ENCODE results near the gene MTHFD2.
"Not testable (repeated sequence)": the region's sequence is repeated elsewhere in the genome, so short reads cannot be mapped to it uniquely, and the experiment has no call there.

MTHFD2 gene

GRCh38 chr2:74198023-74198460 is 373 bp upstream of the MTHFD2 start:
- no peak for DNase-seq (ENCODE audit: low spot score)

GRCh38 chr2:74199275-74199701 is 873 bp downstream of the MTHFD2 start:
- no peak for DNase-seq (ENCODE audit: low spot score)

- DNase-seq (ENCODE audit: low spot score) = no peak
Measured at GRCh38 chr2:74199871-74200305, 1.5 kb downstream of the MTHFD2 start.

DNA sequence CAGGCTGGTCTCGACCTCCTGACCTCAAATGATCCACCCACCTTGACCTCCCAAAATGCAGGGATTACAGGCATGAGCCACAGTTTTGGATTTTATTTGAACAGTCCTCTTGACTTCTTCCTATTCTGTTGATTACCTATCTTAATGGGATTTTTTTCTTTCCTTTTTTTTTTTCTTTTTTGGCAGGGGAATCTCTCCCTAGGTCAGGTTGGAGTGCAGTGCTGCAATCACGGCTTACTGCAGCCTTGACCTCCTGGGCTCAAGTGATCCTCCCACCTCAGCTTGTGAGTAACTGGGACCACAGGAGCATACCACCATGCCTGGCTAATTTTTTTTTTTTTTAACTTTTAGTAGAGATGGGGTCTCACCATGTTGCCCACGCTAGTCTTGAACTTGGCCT is 2.8 kb downstream of the MTHFD2 start:
- DNase-seq (ENCODE audit: low spot score) = no peak

DNA sequence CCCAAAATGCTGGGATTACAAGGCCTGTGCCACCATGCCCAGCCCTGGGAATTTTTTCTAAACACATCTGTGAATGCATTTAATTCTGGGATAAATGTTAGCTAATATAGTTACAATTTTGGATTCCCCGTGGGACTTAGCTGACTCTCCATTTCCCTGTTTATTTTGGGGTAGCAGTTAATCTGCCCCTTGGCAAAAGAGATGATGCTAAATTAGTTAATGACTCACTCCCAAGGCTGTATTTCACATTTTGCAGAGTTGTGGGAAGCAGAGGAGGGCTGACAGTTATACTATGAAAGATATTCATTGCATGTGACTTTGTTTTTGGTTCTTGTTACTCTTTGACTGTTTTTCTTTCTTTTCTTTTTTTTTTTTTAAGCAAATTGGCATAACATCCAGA is 3.2 kb downstream of the MTHFD2 start:
- no peak for DNase-seq (ENCODE audit: low spot score)

DNA sequence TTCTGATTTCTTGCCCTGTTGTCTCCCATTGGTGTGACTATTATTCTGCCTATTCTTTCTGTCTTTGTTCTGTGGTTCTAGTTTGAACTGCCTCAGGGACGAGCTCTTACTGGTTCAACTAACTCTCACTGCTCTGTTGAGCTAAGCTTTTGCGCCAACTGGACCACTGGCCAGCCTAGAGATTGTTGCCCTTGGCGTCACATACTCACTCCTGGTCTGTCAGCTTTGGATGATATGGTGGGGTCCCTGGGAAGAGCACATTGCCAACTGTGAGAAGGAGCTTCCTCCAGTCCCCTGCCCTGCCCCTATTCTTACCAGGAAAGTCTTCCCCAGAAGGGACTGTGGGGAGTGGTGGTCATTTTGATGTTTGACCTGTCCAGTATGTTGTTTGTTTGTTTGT is 6.0 kb downstream of the MTHFD2 start:
- no peak for DNase-seq (ENCODE audit: low spot score)

- no peak for DNase-seq (ENCODE audit: low spot score)
Measured at GRCh38 chr2:74205113-74205512, 6.7 kb downstream of the MTHFD2 start.

- DNase-seq (ENCODE audit: low spot score) = no peak
Measured at GRCh38 chr2:74205596-74205995, 7.2 kb downstream of the MTHFD2 start.

DNA sequence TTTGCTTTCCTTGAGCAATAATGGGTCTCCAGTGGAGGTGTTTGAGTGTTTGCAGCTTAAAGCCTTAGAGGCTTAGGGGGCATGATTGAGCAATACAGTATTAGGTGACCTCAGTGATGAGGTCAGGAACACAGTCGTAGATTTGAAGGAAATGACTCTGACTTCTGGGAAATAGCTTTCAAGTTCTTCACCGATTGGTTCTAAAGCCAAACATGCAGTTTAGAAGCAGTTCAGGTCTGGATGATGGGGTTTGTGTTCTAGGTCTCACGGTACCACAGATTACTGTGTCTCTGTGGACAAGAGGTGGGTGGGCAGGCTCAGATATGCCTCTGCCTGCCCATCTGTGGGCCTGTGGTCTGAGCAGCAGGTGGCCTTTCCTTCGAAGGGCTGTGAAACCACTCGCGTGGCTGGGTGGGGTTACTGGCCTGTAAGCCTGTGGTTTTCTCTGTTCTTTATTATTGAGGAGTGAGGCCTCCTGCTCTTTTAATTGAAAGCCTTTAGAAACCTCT is 7.8 kb downstream of the MTHFD2 start:
- no peak for DNase-seq (ENCODE audit: low spot score)

GRCh38 chr2:74212702-74213410 is 14.4 kb downstream of the MTHFD2 start:
- DNase-seq (ENCODE audit: low spot score) = no peak

DNA sequence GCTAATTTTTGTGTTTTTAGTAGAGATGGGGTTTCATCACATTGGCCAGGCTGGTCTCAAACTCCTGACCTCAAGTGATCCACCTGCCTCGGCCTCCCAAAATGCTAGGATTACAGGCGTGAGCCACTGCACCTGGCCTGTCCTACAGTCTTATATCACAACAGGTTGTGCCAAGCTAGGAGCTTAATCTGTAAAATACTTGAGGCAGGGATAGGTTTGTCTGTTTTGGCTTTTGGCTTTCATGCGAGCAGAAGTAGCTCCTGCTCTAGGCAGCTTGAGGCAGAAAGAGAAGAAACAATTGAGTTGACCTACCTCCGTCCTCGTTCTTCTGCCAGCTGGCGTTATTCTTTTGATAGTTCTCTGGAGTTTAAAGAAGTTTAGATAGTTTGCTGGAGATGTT is 17.4 kb downstream of the MTHFD2 start:
- not testable (repeated sequence) for DNase-seq (ENCODE audit: low spot score)

- no peak for DNase-seq (ENCODE audit: low spot score)
Measured at GRCh38 chr2:74216642-74217041, 18.2 kb downstream of the MTHFD2 start.

DNA sequence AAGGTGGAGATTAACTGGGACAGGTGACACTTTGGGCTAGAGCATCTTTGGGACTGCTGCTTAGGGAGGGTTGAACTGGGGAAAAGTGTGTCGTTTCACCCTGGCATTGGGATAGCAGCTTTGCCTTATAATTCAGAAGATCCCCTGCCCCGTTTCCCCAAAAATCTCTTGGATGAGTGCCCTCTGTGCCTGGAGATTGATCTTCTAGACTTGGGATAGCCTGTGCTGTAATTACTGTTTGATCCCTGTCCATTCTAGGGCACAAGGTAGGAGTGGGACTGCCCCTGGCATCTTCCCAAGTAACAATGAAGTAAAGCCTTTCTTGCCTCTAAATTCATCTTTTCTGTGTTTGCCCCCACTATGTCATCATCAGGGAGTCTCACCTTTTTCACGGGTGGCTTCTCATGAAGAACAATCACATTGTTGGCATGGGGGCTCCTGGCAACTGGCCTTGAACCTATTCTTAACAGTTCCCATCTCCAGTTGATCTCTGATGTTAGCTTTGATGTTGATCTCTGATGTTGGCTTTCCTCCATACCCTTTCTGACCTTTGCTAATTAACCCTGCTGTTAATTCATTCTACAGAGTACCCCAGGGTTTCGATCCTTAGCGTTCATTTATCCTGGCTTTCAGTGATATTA is 21.6 kb downstream of the MTHFD2 start:
- DNase-seq (ENCODE audit: low spot score) = no peak

GRCh38 chr2:74221091-74221490 is 22.7 kb downstream of the MTHFD2 start:
- no peak for DNase-seq (ENCODE audit: low spot score)

- DNase-seq (ENCODE audit: low spot score) = no peak
Measured at GRCh38 chr2:74221604-74222299, 23.3 kb downstream of the MTHFD2 start.

DNA sequence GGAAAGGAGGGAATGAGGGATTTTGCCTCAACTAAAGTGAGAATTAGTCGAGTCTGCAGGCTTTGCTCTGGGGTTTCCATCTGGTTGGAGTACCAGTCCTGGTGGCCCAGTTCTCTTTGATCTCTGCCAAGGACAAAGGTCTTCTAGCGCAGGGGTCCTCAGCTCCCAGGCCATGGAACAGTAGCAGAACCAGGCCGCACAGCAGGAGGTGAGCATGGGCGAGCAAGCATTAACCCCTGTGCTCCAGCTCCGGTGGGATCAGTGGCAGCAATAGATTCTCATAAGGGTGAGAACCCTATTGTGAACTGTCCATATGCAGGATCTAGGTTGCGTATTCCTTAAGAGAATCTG is 23.9 kb downstream of the MTHFD2 start:
- no peak for DNase-seq (ENCODE audit: low spot score)

DNA sequence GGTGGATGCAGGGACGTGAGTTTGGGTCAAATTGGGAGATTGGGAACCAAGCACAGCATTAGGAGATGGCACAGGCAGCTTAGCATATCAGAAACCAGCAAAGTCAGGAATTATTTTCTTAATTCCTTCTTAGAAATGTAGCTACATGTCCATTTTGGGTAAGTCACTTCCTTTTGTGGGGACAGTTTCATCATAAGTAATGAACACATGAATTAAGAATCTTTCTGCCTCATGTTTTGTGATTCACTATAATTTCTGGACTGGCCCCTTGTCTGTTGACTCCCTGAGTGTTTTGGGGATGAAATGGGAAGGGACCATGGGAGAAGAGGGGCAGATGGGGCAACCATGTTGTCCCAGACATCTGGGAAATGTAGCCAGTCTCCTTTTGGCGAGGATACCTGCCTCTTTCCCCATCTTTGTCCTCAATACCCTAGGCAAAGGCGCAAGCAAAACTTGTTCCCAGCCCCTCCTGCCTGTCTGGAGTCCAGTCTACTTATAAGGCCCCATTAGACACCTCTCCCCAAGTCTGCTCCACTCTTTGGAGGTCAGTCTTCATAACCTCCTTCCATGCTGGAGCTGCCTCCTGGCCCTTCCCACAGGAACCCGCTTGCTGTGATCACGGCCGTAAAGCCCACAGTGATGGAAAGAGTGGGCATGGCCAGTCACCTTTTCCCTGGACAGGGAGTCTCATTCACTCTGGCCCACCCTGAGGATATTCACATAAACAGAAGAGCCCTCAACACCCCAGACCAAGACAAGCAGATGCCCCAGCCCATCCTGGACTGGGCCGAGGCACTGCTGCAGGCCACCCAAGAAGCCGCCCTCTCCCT is 25.7 kb downstream of the MTHFD2 start:
- no peak for DNase-seq (ENCODE audit: low spot score)

DNA sequence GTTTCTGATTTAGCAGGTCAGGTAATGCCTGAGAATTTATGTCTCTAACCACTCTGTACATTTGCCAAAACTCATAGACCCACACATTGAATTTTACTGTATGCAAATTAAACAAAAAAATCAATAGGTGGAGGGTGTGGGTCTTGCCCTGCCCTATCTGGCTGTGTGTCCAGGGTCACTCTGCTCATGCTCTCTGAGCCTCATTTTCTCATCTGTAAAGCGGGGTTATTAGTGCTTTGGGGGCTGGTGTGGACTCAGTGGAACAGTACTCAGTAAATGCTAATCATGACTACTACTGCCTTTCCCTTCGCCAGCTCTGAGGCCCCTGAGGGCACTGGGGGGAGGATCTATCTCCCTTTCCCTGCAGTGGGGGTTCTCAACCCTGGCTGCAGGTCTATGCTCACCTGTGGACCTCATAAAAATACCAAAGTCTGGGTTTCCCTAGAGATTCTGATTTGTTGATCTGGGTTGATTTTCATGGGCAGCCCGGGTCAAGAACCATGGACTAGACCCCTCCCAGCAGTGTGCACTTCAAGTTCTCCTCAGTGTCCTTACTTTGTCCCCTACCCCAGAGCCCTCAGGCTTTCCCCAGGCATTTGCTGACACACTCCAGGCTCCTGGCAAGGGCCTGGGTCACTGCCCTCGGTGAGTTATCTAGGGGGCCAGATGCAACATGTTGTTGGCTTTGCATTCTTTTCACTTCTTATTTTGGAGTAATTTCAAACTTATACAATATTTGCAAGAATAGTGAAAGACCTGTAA is 27.5 kb downstream of the MTHFD2 start:
- DNase-seq (ENCODE audit: low spot score) = no peak

- DNase-seq (ENCODE audit: low spot score) = no peak
Measured at GRCh38 chr2:74226648-74227213, 28.3 kb downstream of the MTHFD2 start.

DNA sequence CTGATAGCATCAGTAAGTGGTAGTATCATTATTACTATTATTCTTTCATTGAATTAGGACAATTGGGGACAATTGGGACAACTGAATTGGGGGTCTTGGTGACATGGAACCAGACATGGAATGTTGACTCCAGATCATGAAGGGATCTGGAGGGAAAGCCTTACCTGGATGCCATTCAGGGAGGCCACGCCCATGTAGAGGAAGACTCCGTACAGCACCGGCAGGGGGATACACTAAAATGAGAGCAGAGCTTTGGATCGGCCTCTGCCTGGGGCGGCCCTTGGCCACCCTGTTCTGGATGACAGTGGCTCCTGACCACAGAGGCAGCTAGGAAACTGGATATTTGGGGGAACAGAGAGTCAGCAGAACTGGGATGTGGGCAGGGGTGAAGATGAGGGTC is 29.2 kb downstream of the MTHFD2 start:
- no peak for DNase-seq (ENCODE audit: low spot score)

- no peak for DNase-seq (ENCODE audit: low spot score)
Measured at GRCh38 chr2:74228772-74229171, 30.4 kb downstream of the MTHFD2 start.

Data from Ammon's horn (tissue), 1 donor.